ENCODE data around the gene KIF26B.

KIF26B gene

GRCh38 chr1:245181158-245181517 is 26.4 kb downstream of the KIF26B start:
- H3K4me2 ChIP-seq (ENCODE audit: low read depth, low read length) = peak overlapping the region; percentile 40; the same call in 1 of the 2 replicates
- TF ChIP-seq EZH2 (optimal IDR thresholded peaks at IDR 0.05; ENCODE audit: low read depth, low read length) = no peak

GRCh38 chr1:245182028-245182427 is 27.2 kb downstream of the KIF26B start:
- H3K9me2 ChIP-seq (replicated peaks; ENCODE audit: insufficient read depth, low read length) = no peaks in the 10 kb centered on the region
- no peaks in the 10 kb centered on the region for H3K27me3 ChIP-seq (replicated peaks; ENCODE audit: insufficient read depth, low read length)
- H3K4me1 ChIP-seq (ENCODE audit: low read length) = peaks cover 14% of the 10 kb centered on the region; the same call in 1 of the 2 replicates
- H3K9me3 ChIP-seq (replicated peaks; ENCODE audit: insufficient read depth, low read length) = no peaks in the 10 kb centered on the region
- H3K27ac ChIP-seq (ENCODE audit: low read length) = no peak overlapping the region
- no peak overlapping the region for H3K9ac ChIP-seq (ENCODE audit: low read length)
- no peak overlapping the region for H3K4me3 ChIP-seq (ENCODE audit: low read length)
- no peak for DNase-seq
- H3K36me3 ChIP-seq (replicated peaks; ENCODE audit: insufficient read depth, low read length) = no peaks in the 10 kb centered on the region
- no peak overlapping the region for H3K4me2 ChIP-seq (ENCODE audit: low read depth, low read length)
- H2AFZ ChIP-seq (ENCODE audit: low read length) = no peak overlapping the region
- no peaks in the 10 kb centered on the region for H4K20me1 ChIP-seq (ENCODE audit: insufficient read depth, low read length)
- no peaks in the 10 kb centered on the region for H3K79me2 ChIP-seq (ENCODE audit: low read length)
- no peak for TF ChIP-seq EZH2 (optimal IDR thresholded peaks at IDR 0.05; ENCODE audit: low read depth, low read length)
- TF ChIP-seq CTCF (IDR thresholded peaks at IDR 0.05; ENCODE audit: low read length) = no peak
- no peak for TF ChIP-seq EZH2phosphoT487 (IDR thresholded peaks at IDR 0.05; ENCODE audit: low read length)
- H3F3A ChIP-seq (ENCODE audit: insufficient read depth, low read length) = no peaks in the 10 kb centered on the region

More at GRCh38 chr1:245181158-245181517, 26.4 kb downstream of the KIF26B start:
- DNase-seq = no peak
- H2AFZ ChIP-seq (ENCODE audit: low read length) = no peak overlapping the region; the same call in 1 of the 2 replicates
- peaks cover 14% of the 10 kb centered on the region; the same call in 1 of the 2 replicates for H3K4me1 ChIP-seq (ENCODE audit: low read length)
- H3F3A ChIP-seq (ENCODE audit: insufficient read depth, low read length) = no peaks in the 10 kb centered on the region
- H3K9me2 ChIP-seq (replicated peaks; ENCODE audit: insufficient read depth, low read length) = no peaks in the 10 kb centered on the region
- no peaks in the 10 kb centered on the region for H3K36me3 ChIP-seq (replicated peaks; ENCODE audit: insufficient read depth, low read length)
- no peaks in the 10 kb centered on the region for H3K27me3 ChIP-seq (replicated peaks; ENCODE audit: insufficient read depth, low read length)
- no peaks in the 10 kb centered on the region for H3K9me3 ChIP-seq (replicated peaks; ENCODE audit: insufficient read depth, low read length)
- H3K27ac ChIP-seq (ENCODE audit: low read length) = no peak overlapping the region
- H3K79me2 ChIP-seq (ENCODE audit: low read length) = no peaks in the 10 kb centered on the region
- no peak overlapping the region for H3K4me3 ChIP-seq (ENCODE audit: low read length)
- no peak overlapping the region for H3K9ac ChIP-seq (ENCODE audit: low read length)
- H4K20me1 ChIP-seq (ENCODE audit: insufficient read depth, low read length) = no peaks in the 10 kb centered on the region

GRCh38 chr1:245183429-245183828 is 28.6 kb downstream of the KIF26B start:
- Histone ChIP-seq H3K79me2 (ENCODE audit: low read length) (no peaks in the 10 kb centered on the region), H3K9me3 (replicated peaks; ENCODE audit: insufficient read depth, low read length) (no peaks in the 10 kb centered on the region), H2AFZ (ENCODE audit: low read length) (no peak overlapping the region), H3K27ac (ENCODE audit: low read length) (no peak overlapping the region), H3K9ac (ENCODE audit: low read length) (no peak overlapping the region), H3F3A (ENCODE audit: insufficient read depth, low read length) (no peaks in the 10 kb centered on the region), H4K20me1 (ENCODE audit: insufficient read depth, low read length) (no peaks in the 10 kb centered on the region), H3K4me2 (ENCODE audit: low read depth, low read length) (no peak overlapping the region), H3K4me1 (ENCODE audit: low read length) (peaks cover 14% of the 10 kb centered on the region; the same call in 1 of the 2 replicates), H3K9me2 (replicated peaks; ENCODE audit: insufficient read depth, low read length) (no peaks in the 10 kb centered on the region), H3K36me3 (replicated peaks; ENCODE audit: insufficient read depth, low read length) (no peaks in the 10 kb centered on the region), H3K4me3 (ENCODE audit: low read length) (no peak overlapping the region), H3K27me3 (replicated peaks; ENCODE audit: insufficient read depth, low read length) (no peaks in the 10 kb centered on the region)
- no peak for DNase-seq
- TF ChIP-seq CTCF (IDR thresholded peaks at IDR 0.05; ENCODE audit: low read length) = no peak
- TF ChIP-seq EZH2 (optimal IDR thresholded peaks at IDR 0.05; ENCODE audit: low read depth, low read length) = no peak
- no peak for TF ChIP-seq EZH2phosphoT487 (IDR thresholded peaks at IDR 0.05; ENCODE audit: low read length)

GRCh38 chr1:245184779-245185178 is 30.0 kb downstream of the KIF26B start:
- H3K27me3 ChIP-seq (replicated peaks; ENCODE audit: insufficient read depth, low read length) = no peaks in the 10 kb centered on the region
- TF ChIP-seq EZH2phosphoT487 (IDR thresholded peaks at IDR 0.05; ENCODE audit: low read length) = no peak
- TF ChIP-seq EZH2 (optimal IDR thresholded peaks at IDR 0.05; ENCODE audit: low read depth, low read length) = no peak
- TF ChIP-seq CTCF (IDR thresholded peaks at IDR 0.05; ENCODE audit: low read length) = no peak

More at GRCh38 chr1:245184779-245185178, 30.0 kb downstream of the KIF26B start:
- Histone ChIP-seq H3K4me2 (ENCODE audit: low read depth, low read length) (no peak overlapping the region), H3K27ac (ENCODE audit: low read length) (no peak overlapping the region), H3K9me2 (replicated peaks; ENCODE audit: insufficient read depth, low read length) (no peaks in the 10 kb centered on the region), H4K20me1 (ENCODE audit: insufficient read depth, low read length) (no peaks in the 10 kb centered on the region), H3K9ac (ENCODE audit: low read length) (no peak overlapping the region), H3K4me1 (ENCODE audit: low read length) (peaks cover 11% of the 10 kb centered on the region; the same call in 1 of the 2 replicates), H3K79me2 (ENCODE audit: low read length) (no peaks in the 10 kb centered on the region), H2AFZ (ENCODE audit: low read length) (no peak overlapping the region), H3K9me3 (replicated peaks; ENCODE audit: insufficient read depth, low read length) (no peaks in the 10 kb centered on the region), H3K4me3 (ENCODE audit: low read length) (no peak overlapping the region), H3K36me3 (replicated peaks; ENCODE audit: insufficient read depth, low read length) (no peaks in the 10 kb centered on the region), H3F3A (ENCODE audit: insufficient read depth, low read length) (no peaks in the 10 kb centered on the region)
- DNase-seq = no peak

All from MM.1S (cell line).